ENCODE measurements around the gene ARPC1B. TPM values are rescaled to one million over a fixed set of nuclear protein-coding genes. Genes with fewer than 3 reads are reported as not detected.

The ARPC1B gene
- total and polyA plus RNA-seq, 9 of the 15 experiments (the other 6 are each of a cell fraction or from before 2014, with no cell fraction given), result 6.7 to 357 (median 211) TPM

- TF ChIP-seq ZNF609 (CRISPR knock-in tag; IDR thresholded peaks at IDR 0.05; ENCODE audit: borderline replicate concordance) (no peak), PYGO2 (tag; IDR thresholded peaks at IDR 0.05) (no peak), FOXA3 (CRISPR knock-in tag; conservative IDR thresholded peaks at IDR 0.05 in 1 of 2, IDR thresholded peaks at IDR 0.05 in 1 of 2) (no peak), POLR3A (IDR thresholded peaks at IDR 0.05; ENCODE audit: borderline replicate concordance, extremely low read depth, insufficient read depth, insufficient read length) (no peak), ZNF551 (CRISPR knock-in tag; IDR thresholded peaks at IDR 0.05) (no peak), ZNF780A (CRISPR knock-in tag; IDR thresholded peaks at IDR 0.05) (no peak), MCM5 (IDR thresholded peaks at IDR 0.05; ENCODE audit: low read depth) (no peak), U2AF1 (optimal IDR thresholded peaks at IDR 0.05; ENCODE audit: low read depth, low read length) (no peak), CHD4 (IDR thresholded peaks at IDR 0.05; ENCODE audit: insufficient read depth, insufficient replicate concordance, low read depth, low read length, poor library complexity, severe bottlenecking) (no peak), MEF2A (IDR thresholded peaks at IDR 0.05; ENCODE audit: control insufficient read depth, low read depth, low read length) (no peak), FOXP1 (CRISPR knock-in tag; IDR thresholded peaks at IDR 0.05) (no peak), ZKSCAN1 (IDR thresholded peaks at IDR 0.05; ENCODE audit: low read depth, low read length) (no peak), TCF3 (CRISPR knock-in tag; IDR thresholded peaks at IDR 0.05) (no peak), YBX1 (IDR thresholded peaks at IDR 0.05) (no peak), SNRNP70 (optimal IDR thresholded peaks at IDR 0.05; ENCODE audit: low read depth, low read length) (no peak)
- TF ChIP-seq, protein P1, sequence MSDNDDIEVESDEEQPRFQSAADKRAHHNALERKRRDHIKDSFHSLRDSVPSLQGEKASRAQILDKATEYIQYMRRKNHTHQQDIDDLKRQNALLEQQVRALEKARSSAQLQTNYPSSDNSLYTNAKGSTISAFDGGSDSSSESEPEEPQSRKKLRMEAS (CRISPR knock-in tag; IDR thresholded peaks at IDR 0.05), result peak; percentile 19; the same call in 1 of the 2 replicates
- TF ChIP-seq, protein P2, sequence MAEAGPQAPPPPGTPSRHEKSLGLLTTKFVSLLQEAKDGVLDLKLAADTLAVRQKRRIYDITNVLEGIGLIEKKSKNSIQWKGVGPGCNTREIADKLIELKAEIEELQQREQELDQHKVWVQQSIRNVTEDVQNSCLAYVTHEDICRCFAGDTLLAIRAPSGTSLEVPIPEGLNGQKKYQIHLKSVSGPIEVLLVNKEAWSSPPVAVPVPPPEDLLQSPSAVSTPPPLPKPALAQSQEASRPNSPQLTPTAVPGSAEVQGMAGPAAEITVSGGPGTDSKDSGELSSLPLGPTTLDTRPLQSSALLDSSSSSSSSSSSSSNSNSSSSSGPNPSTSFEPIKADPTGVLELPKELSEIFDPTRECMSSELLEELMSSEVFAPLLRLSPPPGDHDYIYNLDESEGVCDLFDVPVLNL (CRISPR knock-in tag; IDR thresholded peaks at IDR 0.05; ENCODE audit: low read depth), result no peak
Measured at GRCh38 chr7:99407872-99408378, 33.4 kb downstream of the ARPC1B start (continued).

Measured in K562 (cell line).